B cell (primary cell): ENCODE measurements around the gene HEPACAM2. TPM values are rescaled to one million over a fixed set of nuclear protein-coding genes. Genes with fewer than 3 reads are reported as not detected.

ENCODE experiments used
- ATAC-seq: fragments of 200-7000 bp; cut with Tn5 transposase; one replicate; pipeline ENCODE4 v1.10.0; 2021; ENCODE audit warnings: low read depth, mild to moderate bottlenecking, moderate number of reproducible peaks, moderate library complexity
- CTCF ChIA-PET: fragments of 350-600 bp; sonication (Branson Sonifier 250); formaldehyde crosslinking; loops from one replicate; lab custom pipeline; 2021; ENCODE audit warnings: antibody characterized with exemption, inconsistent platforms; lab: Charles Lee
- POLR2A ChIA-PET: fragments of 350-600 bp; sonication (Branson Sonifier 250); formaldehyde crosslinking; loops from one replicate; lab custom pipeline; 2021; ENCODE audit warnings: antibody characterized with exemption; lab: Charles Lee
- DNase-seq: peaks from one replicate; pipeline ENCODE4 v3.0.0; 2013
- H2AFZ ChIP-seq: 2 replicates; pipeline ENCODE4 v1.6.1; 2012; ENCODE audit warnings: mild to moderate bottlenecking, low read depth, low read length; ENCODE audit not compliant: insufficient read depth, poor library complexity, severe bottlenecking
- H3K27ac ChIP-seq, 2 donors: 1 replicate in 1 of 2; 2 replicates in 1 of 2; pipeline ENCODE4 v1.5.1; 2012 to 2013; ENCODE audit warnings: low read length in 2 of 2, mild to moderate bottlenecking in 2 of 2, moderate library complexity in 1 of 2
- H3K27me3 ChIP-seq, 4 experiments: fragments of 200-600 bp in 1 of 4; sonication (generic) in 1 of 4; replicated peaks in 1 of 4; 1 replicate in 2 of 4; 2 replicates in 2 of 4; pipeline versions ENCODE4 v1.6.1 to v1.7.0; 2013 to 2016; ENCODE audit warnings: low read length in 3 of 4, mild to moderate bottlenecking in 2 of 4, mixed read lengths in 1 of 4, moderate library complexity in 1 of 4; ENCODE audit not compliant: insufficient read depth in 4 of 4, control insufficient read depth in 3 of 4; ENCODE audit errors: control extremely low read depth in 1 of 4
- H3K36me3 ChIP-seq, 2 experiments: replicated peaks in 1 of 2; 1 replicate in 1 of 2; 2 replicates in 1 of 2; pipeline versions ENCODE4 v1.6.1 to v1.7.1; 2013; ENCODE audit warnings: low read length in 1 of 2; ENCODE audit not compliant: insufficient read depth in 2 of 2, control insufficient read depth in 1 of 2; ENCODE audit errors: control extremely low read depth in 1 of 2, extremely low read depth in 1 of 2
- H3K4me1 ChIP-seq, 2 donors: fragments of 200-600 bp in 1 of 2; sonication (generic) in 1 of 2; 1 replicate in 1 of 2; 2 replicates in 1 of 2; pipeline versions ENCODE4 v1.5.1 to v1.6.1; 2013 to 2017; ENCODE audit warnings: low read length in 2 of 2; ENCODE audit not compliant: control insufficient read depth in 2 of 2, insufficient read depth in 2 of 2
- H3K4me2 ChIP-seq: replicated peaks from 2 replicates; pipeline ENCODE3; 2012; ENCODE audit warnings: mild to moderate bottlenecking, low read depth, low read length; ENCODE audit not compliant: poor library complexity, severe bottlenecking
- H3K4me3 ChIP-seq, 5 experiments: fragments of 200-600 bp in 1 of 5; sonication (generic) in 1 of 5; 1 replicate in 3 of 5; 2 replicates in 2 of 5; pipeline versions ENCODE4 v1.5.1 to v1.7.0; 2011 to 2016; ENCODE audit warnings: low read length in 4 of 5, mild to moderate bottlenecking in 4 of 5, low read depth in 2 of 5, control low read depth in 1 of 5, moderate library complexity in 1 of 5; ENCODE audit not compliant: insufficient read depth in 1 of 5; ENCODE audit errors: control extremely low read depth in 1 of 5, extremely low read depth in 1 of 5
- H3K79me2 ChIP-seq: fragments of 200-600 bp; sonication (generic); one replicate; pipeline ENCODE4 v1.6.0; 2016; ENCODE audit warnings: low read length; ENCODE audit not compliant: control insufficient read depth, insufficient read depth
- H3K9ac ChIP-seq: fragments of 200-600 bp; sonication (generic); 2 replicates; pipeline ENCODE4 v1.6.1; 2017; ENCODE audit warnings: mild to moderate bottlenecking, low read length, moderate library complexity
- H3K9me3 ChIP-seq, 3 donors: one replicate each; pipeline versions ENCODE4 v1.6.1 to v1.7.1; 2013; ENCODE audit warnings: low read length in 2 of 3; ENCODE audit not compliant: control insufficient read depth in 2 of 3, insufficient read depth in 1 of 3; ENCODE audit errors: control extremely low read depth in 1 of 3
- H4K20me1 ChIP-seq: 2 replicates; pipeline ENCODE4 v1.6.0; 2012; ENCODE audit warnings: mild to moderate bottlenecking, low read length; ENCODE audit not compliant: insufficient read depth, control insufficient read depth, poor library complexity, severe bottlenecking
- H3K27ac Mint-ChIP-seq: one replicate; pipeline ENCODE4 v1.8.0; 2021; ENCODE audit warnings: mixed read lengths
- H3K27me3 Mint-ChIP-seq: one replicate; pipeline ENCODE4 v1.8.0; 2021; ENCODE audit warnings: mixed read lengths
- H3K4me1 Mint-ChIP-seq: one replicate; pipeline ENCODE4 v1.8.0; 2021; ENCODE audit warnings: mixed read lengths
- H3K4me3 Mint-ChIP-seq: one replicate; pipeline ENCODE4 v1.8.0; 2021; ENCODE audit warnings: mixed read lengths
- H3K9me3 Mint-ChIP-seq: one replicate; pipeline ENCODE4 v1.8.0; 2022; ENCODE audit warnings: mixed read lengths; ENCODE audit not compliant: insufficient read depth
- CTCF ChIP-seq: fragments of 200-600 bp; IDR thresholded peaks from one replicate; pipeline ENCODE4 v1.8.0; 2022; ENCODE audit warnings: antibody characterized with exemption, mild to moderate bottlenecking
- EZH2 ChIP-seq: IDR thresholded peaks from 2 replicates; pipeline ENCODE4 v1.6.1; 2012; ENCODE audit warnings: borderline replicate concordance, low read depth, mild to moderate bottlenecking, moderate library complexity, low read length; ENCODE audit not compliant: insufficient read depth, poor library complexity, severe bottlenecking
- WGBS: methylation state at CpG from one replicate; pipeline ENCODE4 v1.1.5; 2013; ENCODE audit warnings: missing lambda C conversion rate; ENCODE audit not compliant: insufficient coverage; 5-methylcytosine and 5-hydroxymethylcytosine counted together
- intact Hi-C: fragments of 100-400 bp; cut with micrococcal nuclease; formaldehyde crosslinking; loops from one replicate; pipeline ENCODE4 v1.10.0; 2022
- polyA plus RNA-seq: library from polyadenylated mRNA; depleted of rRNA; stranded (reverse); fragments of >200 nt; gene quantifications from 2 replicates; pipeline ENCODE4 v1.2.3, GENCODE V29; 2012
- total RNA-seq, 2 donors: library from RNA; stranded (reverse); fragments of 120-200 nt in 1 of 2; gene quantifications; 1 replicate in 1 of 2; 2 replicates in 1 of 2; pipeline versions ENCODE4 v1.2.3 to v1.2.4, GENCODE V29; 2013 to 2022

Gene HEPACAM2
- total and polyA plus RNA-seq, 2 donors (not counting 1 experiment from before 2014, with no cell fraction given): not detected

DNA sequence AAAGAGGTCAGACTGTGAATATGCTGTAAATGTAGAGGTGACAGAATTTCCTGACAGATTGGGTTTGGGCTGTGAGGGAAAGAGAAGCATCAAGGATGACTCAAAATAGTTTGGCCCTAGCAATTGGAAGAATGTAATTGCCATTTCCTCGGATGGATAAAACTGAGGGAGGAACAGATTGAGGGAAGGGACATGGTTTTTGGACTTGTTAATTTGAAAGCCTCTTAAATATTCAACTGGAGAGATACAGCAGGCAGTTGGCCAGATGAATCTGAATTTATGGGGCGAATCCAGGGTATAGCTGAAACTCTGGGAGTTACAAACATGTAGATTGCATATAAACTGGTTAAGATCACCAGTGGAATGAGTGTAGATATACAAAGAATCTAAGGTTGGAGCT lies 9.3 kb upstream of the HEPACAM2 start:
- no peak overlapping the region for H3K4me3 Mint-ChIP-seq
- no peaks in the 10 kb centered on the region for H3K27me3 ChIP-seq
- no peak overlapping the region for H3K27ac Mint-ChIP-seq
- H3K79me2 ChIP-seq: peaks cover 58% of the 10 kb centered on the region
- no peak overlapping the region for H3K9ac ChIP-seq
- TF ChIP-seq CTCF: no peak
- no peak for TF ChIP-seq EZH2
- ATAC-seq: no peak
- H2AFZ ChIP-seq: no peak overlapping the region
- H3K4me2 ChIP-seq: no peak overlapping the region
- WGBS: 100% methylated on average over 2 of the region's 2 CpGs
- no peaks in the 10 kb centered on the region for H3K9me3 Mint-ChIP-seq
- CTCF ChIA-PET: interaction anchor here (0.8 to 4.3 kb wide), 5 partner anchors 9 to 645 kb away, joined by 3 to 23 read pairs (median 5); no protein-coding TSS in a partner anchor
- H3K27ac ChIP-seq: no peak overlapping the region
- peaks cover 15% of the 10 kb centered on the region for H3K4me1 Mint-ChIP-seq
- no peak for DNase-seq
- no peaks in the 10 kb centered on the region for H3K9me3 ChIP-seq
- H3K4me1 ChIP-seq: peaks cover 9 to 10% of the 10 kb centered on the region in 2 donors
- H3K4me3 ChIP-seq: no peak overlapping the region
- POLR2A ChIA-PET: no interaction called here
- H3K36me3 ChIP-seq: peaks cover 0 to 6% of the 10 kb centered on the region in 2 experiments
- intact Hi-C loops: loop anchor here (10.0 kb wide), 2 partner anchors 611 to 1269 kb away; partner anchors contain the start of gene CASD1
- peaks cover 21% of the 10 kb centered on the region for H4K20me1 ChIP-seq
- H3K27me3 Mint-ChIP-seq: no peaks in the 10 kb centered on the region

GRCh38 chr7:93232673-93233018 lies 6.4 kb upstream of the HEPACAM2 start:
- ChIA-PET CTCF (interaction anchor here (1.2 to 4.3 kb wide), 4 partner anchors 9 to 704 kb away, joined by 4 to 23 read pairs (median 9); partner anchors contain the start of genes RBM48 and SAMD9), POLR2A (interaction anchor here (0.7 kb wide), 1 partner anchor 115 kb away, joined by 3 read pairs; the partner anchor contains the start of gene SAMD9)
- 0% methylated on average over 5 of the region's 8 CpGs for WGBS
- Histone ChIP-seq H3K27ac (peak overlapping the region; percentile 81 to 90), H4K20me1 (peaks cover 11% of the 10 kb centered on the region), H2AFZ (peak overlapping the region; percentile 99), H3K9me3 (no peaks in the 10 kb centered on the region), H3K4me1 (peaks cover 14 to 15% of the 10 kb centered on the region in 2 donors), H3K79me2 (peaks cover 47% of the 10 kb centered on the region), H3K9ac (peak overlapping the region; percentile 86), H3K27me3 (no peaks in the 10 kb centered on the region), H3K36me3 (no peaks in the 10 kb centered on the region), H3K4me2 (peak overlapping the region; percentile 88), H3K4me3 (peak overlapping the region; percentile 75 to 98 (median 90))
- no peaks in the 10 kb centered on the region for H3K27me3 Mint-ChIP-seq
- no peaks in the 10 kb centered on the region for H3K9me3 Mint-ChIP-seq
- H3K27ac Mint-ChIP-seq: peak overlapping the region; percentile 94
- DNase-seq (no peak), ATAC-seq (no peak)
- TF ChIP-seq EZH2 (no peak), CTCF (no peak)
- peak overlapping the region; percentile 95 for H3K4me3 Mint-ChIP-seq
- peaks cover 25% of the 10 kb centered on the region for H3K4me1 Mint-ChIP-seq
- intact Hi-C loops: loop anchor here (1.0 to 10.0 kb wide), 8 partner anchors 114 to 1425 kb away; partner anchors contain the start of genes AKAP9, ANKIB1, CASD1 and FAM133B
